Measurements from ENCODE around the gene FECH. TPM values are rescaled to one million over a fixed set of nuclear protein-coding genes. Genes with fewer than 3 reads are reported as not detected.

Gene FECH
- total and polyA plus RNA-seq, 10 of the 15 experiments (the other 5 are each of a cell fraction or from before 2014, with no cell fraction given) = 9.9 to 50.0 (median 30.1) TPM

GRCh38 chr18:57589161-57589560 is 2.7 kb upstream of the FECH start:
- no peaks in the 10 kb centered on the region for H3K27me3 ChIP-seq (replicated peaks in 1 of 2; ENCODE audit: control insufficient read depth in 2 of 2, insufficient read depth in 2 of 2, low read length in 1 of 2)
- H3K36me3 ChIP-seq (ENCODE audit: control insufficient read depth in 2 of 2, insufficient read depth in 2 of 2, low read length in 1 of 2) = no peaks in the 10 kb centered on the region; a peak in 1 of 4 replicates
- intact Hi-C loops (cut with micrococcal nuclease; ENCODE audit: unreplicated experiment) (no loop called here), in situ Hi-C loops (cut with MboI) (no loop called here)
- peaks cover 6% of the 10 kb centered on the region for H3K4me1 ChIP-seq (ENCODE audit: control insufficient read depth, insufficient read depth, low read length)
- BruUV-seq (replicated peaks) = no TSS peak
- no peaks in the 10 kb centered on the region for H3K9me3 ChIP-seq (replicated peaks; ENCODE audit: control insufficient read depth, insufficient read depth, low read length)
- no peaks in the 10 kb centered on the region; the same call in 1 of the 2 replicates for H3K79me2 ChIP-seq (ENCODE audit: control insufficient read depth, insufficient read depth, low read length)
- DNase-seq (ENCODE audit: low read depth, low spot score) (no peak), FAIRE-seq (no peak), ATAC-seq (no peak)
- no peak overlapping the region for H3K4me3 ChIP-seq
- ChIA-PET CTCF (no interaction called here), SMC1A (ENCODE audit: uncharacterized antibody, unreplicated experiment) (interaction anchor here (1.4 kb wide), 1 partner anchor 9 kb away, joined by 3 read pairs; no protein-coding TSS in a partner anchor), POLR2A (no interaction called here), RAD21 (ENCODE audit: unreplicated experiment) (no interaction called here)
- H3K9ac ChIP-seq (ENCODE audit: control insufficient read depth, insufficient read depth, low read length) = no peak overlapping the region
- H3K4me2 ChIP-seq (ENCODE audit: control insufficient read depth, insufficient read depth) = no peak overlapping the region
- H3K27ac ChIP-seq (ENCODE audit: control insufficient read depth, insufficient read depth) = no peak overlapping the region
- no peak for TF ChIP-seq POLR2AphosphoS2 (IDR thresholded peaks at IDR 0.05; ENCODE audit: low read depth, low read length)
- TF ChIP-seq EED (IDR thresholded peaks at IDR 0.05; ENCODE audit: low read depth) = no peak
- TF ChIP-seq CBFB (IDR thresholded peaks at IDR 0.05; ENCODE audit: low read depth) = no peak
- no peak for TF ChIP-seq NKRF (conservative IDR thresholded peaks at IDR 0.05)
- TF ChIP-seq KAT2A (conservative IDR thresholded peaks at IDR 0.05; ENCODE audit: control insufficient read depth, low read depth, low read length) = no peak
- TF ChIP-seq STAT3 (IDR thresholded peaks at IDR 0.05; ENCODE audit: low read depth, low read length) = no peak
- TF ChIP-seq EP300 (IDR thresholded peaks at IDR 0.05; ENCODE audit: borderline replicate concordance in 1 of 2, control insufficient read depth in 1 of 2, low read depth in 2 of 2, low read length in 2 of 2) = no peak
- TF ChIP-seq SUPT20H (IDR thresholded peaks at IDR 0.05; ENCODE audit: borderline replicate concordance, control insufficient read depth, low read depth, low read length) = no peak
- TF ChIP-seq SP1 (IDR thresholded peaks at IDR 0.05; ENCODE audit: low read depth, low read length) = no peak
- TF ChIP-seq RB1 (IDR thresholded peaks at IDR 0.05; ENCODE audit: borderline replicate concordance) = no peak
- no peak for TF ChIP-seq MTA2 (IDR thresholded peaks at IDR 0.05; ENCODE audit: low read depth)
- no peak for TF ChIP-seq ZNF207 (IDR thresholded peaks at IDR 0.05; ENCODE audit: borderline replicate concordance)
- WGBS (ENCODE audit: insufficient coverage, insufficient replicate concordance, low lambda C conversion rate, missing lambda C conversion rate) = 50% methylated on average over 2 of the region's 2 CpGs
- H2AFZ ChIP-seq (ENCODE audit: control insufficient read depth, low read depth, low read length) = no peak overlapping the region
- H4K20me1 ChIP-seq (ENCODE audit: control insufficient read depth, insufficient read depth) = no peaks in the 10 kb centered on the region

Measured in GM12878 (cell line).